ENCODE data around the gene NFATC2.

NFATC2 gene

DNA sequence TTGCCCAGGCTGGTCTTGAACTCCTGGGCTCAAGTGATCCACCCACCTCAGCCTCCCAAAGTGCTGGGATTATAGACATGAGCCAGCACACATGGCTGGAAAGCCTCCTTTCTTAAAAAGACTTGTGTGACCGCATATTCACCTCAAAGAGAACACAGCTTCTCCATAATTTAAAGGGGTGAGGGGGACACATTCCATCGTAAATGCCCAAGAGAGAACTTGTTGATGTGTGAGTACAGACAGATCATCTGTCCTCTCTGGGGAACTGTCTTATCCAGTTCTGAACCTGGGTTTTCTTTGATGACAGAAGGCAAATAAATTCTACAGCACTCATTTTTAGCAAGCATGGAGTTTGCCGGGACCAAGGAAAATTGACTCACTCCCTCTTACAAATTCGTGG is 47.2 kb downstream of the NFATC2 start:
- DNase-seq (ENCODE audit: low spot score), result no peak
- in situ Hi-C loops (cut with MboI; ENCODE audit: low sequenced_read_pairs, unreplicated experiment), result no loop called here
- TF ChIP-seq, protein P1, sequence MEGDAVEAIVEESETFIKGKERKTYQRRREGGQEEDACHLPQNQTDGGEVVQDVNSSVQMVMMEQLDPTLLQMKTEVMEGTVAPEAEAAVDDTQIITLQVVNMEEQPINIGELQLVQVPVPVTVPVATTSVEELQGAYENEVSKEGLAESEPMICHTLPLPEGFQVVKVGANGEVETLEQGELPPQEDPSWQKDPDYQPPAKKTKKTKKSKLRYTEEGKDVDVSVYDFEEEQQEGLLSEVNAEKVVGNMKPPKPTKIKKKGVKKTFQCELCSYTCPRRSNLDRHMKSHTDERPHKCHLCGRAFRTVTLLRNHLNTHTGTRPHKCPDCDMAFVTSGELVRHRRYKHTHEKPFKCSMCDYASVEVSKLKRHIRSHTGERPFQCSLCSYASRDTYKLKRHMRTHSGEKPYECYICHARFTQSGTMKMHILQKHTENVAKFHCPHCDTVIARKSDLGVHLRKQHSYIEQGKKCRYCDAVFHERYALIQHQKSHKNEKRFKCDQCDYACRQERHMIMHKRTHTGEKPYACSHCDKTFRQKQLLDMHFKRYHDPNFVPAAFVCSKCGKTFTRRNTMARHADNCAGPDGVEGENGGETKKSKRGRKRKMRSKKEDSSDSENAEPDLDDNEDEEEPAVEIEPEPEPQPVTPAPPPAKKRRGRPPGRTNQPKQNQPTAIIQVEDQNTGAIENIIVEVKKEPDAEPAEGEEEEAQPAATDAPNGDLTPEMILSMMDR (IDR thresholded peaks at IDR 0.05; ENCODE audit: borderline replicate concordance, control extremely low read depth, extremely low read depth, insufficient read depth, missing control alignments), result no peak

DNA sequence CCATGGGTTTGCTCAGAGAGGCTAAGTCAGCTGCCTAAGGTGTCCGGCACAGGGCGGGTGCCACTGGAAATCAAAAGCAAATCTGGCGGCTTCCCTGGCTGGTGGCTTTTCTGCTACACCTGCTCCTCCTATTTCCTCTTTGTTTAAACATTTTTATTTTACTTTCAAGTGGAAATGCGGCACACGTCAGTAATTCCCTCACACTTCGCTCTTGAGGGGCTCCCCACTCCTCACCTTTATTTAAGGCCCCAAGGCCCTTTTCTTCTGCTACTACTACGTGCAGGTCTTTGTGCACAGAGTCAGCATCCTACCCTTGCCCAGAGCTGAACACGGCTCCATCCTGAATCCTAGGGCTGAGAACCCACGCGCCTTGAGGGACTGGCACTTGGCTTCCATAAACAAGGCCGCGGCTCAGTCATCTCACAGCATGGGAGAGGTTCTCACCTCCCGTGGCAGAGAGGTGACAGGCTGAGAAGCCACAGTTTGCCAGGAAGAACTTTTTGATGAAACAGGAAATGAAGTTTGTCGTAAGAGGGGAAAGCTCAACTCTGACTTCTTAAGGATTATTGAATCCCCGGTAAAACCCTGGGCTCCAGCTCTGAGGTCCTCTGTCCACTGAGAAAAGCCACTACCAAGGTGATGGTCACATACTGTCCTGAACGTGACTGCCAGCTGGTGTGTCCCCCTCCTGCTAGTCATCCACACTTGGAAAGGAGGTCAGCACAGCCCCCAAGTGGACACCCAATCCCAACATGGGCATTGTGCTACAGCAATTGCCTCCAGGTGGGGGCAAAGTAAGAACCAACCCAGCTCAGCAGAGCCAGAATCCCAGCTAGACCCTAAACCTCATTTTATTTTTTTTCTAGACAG is 48.0 kb downstream of the NFATC2 start:
- DNase-seq (ENCODE audit: low spot score), result no peak
- TF ChIP-seq, protein P1 (IDR thresholded peaks at IDR 0.05; ENCODE audit: borderline replicate concordance, control extremely low read depth, extremely low read depth, insufficient read depth, missing control alignments), result no peak
- in situ Hi-C loops (cut with MboI; ENCODE audit: low sequenced_read_pairs, unreplicated experiment), result no loop called here

DNA sequence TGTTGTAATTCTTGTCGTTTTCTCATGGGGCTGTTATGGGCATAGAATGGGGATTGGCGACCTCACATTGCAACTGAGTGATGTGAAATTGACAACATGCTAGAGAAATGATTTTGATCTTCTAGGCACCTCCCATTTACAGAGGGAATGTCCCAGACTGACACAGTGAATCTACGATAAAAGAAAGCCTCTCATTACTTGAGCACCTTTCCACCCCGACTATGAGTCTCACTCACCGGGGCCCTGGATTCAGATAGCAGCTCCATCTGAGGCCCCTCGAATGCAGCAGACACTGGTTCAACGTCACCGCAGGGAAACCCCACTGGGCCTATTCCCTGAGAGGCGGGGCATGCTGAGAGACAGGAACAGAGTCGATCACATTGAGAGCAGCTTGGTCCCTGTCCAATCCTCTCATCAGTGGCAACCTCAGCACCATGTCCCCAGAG is 49.1 kb downstream of the NFATC2 start:
- in situ Hi-C loops (cut with MboI; ENCODE audit: low sequenced_read_pairs, unreplicated experiment), result no loop called here
- DNase-seq (ENCODE audit: low spot score), result no peak
- TF ChIP-seq, protein P1 (IDR thresholded peaks at IDR 0.05; ENCODE audit: borderline replicate concordance, control extremely low read depth, extremely low read depth, insufficient read depth, missing control alignments), result no peak

DNA sequence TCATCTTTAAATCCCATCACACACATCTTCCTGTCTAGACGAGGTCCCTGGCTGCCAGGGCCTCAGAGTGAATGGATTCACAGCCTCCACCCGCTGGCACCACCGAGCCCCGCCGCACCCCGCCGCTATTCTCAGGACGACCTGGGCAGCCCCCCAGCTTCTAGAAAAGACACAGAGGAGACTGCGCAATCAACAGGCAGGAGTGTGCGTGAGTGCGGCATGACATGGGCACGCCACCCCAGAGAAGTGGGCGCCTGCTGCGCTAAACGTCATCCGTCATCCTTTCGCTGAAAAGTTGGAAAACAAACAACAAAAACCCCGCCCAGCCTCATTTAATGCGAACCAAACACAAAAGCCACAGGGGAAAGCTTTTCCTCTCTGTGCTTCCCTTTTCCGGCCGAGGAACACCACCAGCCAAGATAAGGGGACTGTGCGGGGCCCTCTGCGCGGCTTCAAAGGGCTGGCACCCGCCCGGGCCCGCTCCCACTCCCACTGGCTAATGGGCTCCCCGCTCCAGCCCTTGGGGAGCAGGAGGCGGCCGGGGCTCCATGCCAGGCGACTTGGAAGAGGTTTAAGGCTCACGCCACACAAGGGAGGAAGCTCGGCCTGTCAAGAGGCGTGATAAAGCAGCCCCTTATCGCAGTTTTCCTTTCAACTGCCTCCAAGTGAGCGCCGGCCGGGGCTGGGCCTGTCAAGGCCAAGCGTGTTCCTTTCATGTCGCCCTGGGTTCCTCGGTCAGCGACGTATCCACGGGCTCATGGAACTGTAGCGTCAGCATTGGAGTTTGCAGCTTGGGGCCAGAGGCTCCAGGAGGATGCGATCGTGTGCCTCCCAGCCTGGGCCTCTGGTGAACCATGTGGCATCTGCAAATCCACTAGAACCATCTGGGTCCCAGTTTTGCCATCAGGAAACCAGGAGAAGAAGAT is 50.1 kb downstream of the NFATC2 start:
- TF ChIP-seq, protein P1 (IDR thresholded peaks at IDR 0.05; ENCODE audit: borderline replicate concordance, control extremely low read depth, extremely low read depth, insufficient read depth, missing control alignments), result no peak
- no peak for DNase-seq (ENCODE audit: low spot score)
- in situ Hi-C loops (cut with MboI; ENCODE audit: low sequenced_read_pairs, unreplicated experiment), result no loop called here

DNA sequence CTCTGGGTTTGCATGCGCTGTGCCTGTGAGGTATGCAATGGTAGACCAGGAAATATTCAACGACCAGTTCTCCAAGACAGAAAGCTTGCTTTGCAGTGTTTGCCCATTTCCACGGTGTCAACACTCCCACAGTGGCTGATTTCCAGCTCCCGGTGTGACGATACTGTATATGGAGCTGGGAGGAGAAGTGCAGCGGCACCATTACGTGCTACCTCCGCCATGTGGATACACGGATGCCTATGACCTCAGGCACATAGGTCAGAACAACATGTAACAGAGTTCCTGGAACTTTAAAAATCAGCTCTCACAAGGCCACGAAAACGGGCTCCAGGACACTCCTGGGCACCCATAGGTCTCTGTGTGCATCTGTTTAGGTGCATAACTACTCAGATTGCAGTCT is 51.1 kb downstream of the NFATC2 start:
- TF ChIP-seq, protein P1 (IDR thresholded peaks at IDR 0.05; ENCODE audit: borderline replicate concordance, control extremely low read depth, extremely low read depth, insufficient read depth, missing control alignments), result no peak
- in situ Hi-C loops (cut with MboI; ENCODE audit: low sequenced_read_pairs, unreplicated experiment), result no loop called here
- no peak for DNase-seq (ENCODE audit: low spot score)

DNA sequence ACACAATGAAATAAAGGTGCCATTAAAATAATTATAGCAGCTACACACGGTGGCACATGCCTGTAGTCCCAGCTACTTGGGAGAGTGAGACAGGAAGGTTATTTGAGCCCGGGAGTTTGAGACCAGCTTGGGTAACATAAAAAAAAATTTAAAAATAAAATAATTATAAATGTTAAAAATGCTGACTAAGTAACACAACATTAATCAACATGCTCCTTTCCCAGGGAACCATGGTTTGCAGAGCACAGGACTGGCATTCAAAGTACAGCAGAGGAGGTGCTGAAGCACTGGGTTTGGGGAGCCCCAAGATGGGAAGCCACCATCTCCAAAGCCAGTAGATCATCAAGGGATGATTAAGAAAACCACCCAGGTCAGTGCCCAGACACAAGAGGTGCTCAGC is 51.9 kb downstream of the NFATC2 start:
- DNase-seq (ENCODE audit: low spot score), result no peak
- TF ChIP-seq, protein P1 (IDR thresholded peaks at IDR 0.05; ENCODE audit: borderline replicate concordance, control extremely low read depth, extremely low read depth, insufficient read depth, missing control alignments), result no peak
- in situ Hi-C loops (cut with MboI; ENCODE audit: low sequenced_read_pairs, unreplicated experiment), result no loop called here
